Measurements from ENCODE around the gene PNMA6E. TPM values are rescaled to one million over a fixed set of nuclear protein-coding genes. Genes with fewer than 3 reads are reported as not detected.

PNMA6E gene
- total RNA-seq, 4 donors from 2014 or later: not detected

DNA sequence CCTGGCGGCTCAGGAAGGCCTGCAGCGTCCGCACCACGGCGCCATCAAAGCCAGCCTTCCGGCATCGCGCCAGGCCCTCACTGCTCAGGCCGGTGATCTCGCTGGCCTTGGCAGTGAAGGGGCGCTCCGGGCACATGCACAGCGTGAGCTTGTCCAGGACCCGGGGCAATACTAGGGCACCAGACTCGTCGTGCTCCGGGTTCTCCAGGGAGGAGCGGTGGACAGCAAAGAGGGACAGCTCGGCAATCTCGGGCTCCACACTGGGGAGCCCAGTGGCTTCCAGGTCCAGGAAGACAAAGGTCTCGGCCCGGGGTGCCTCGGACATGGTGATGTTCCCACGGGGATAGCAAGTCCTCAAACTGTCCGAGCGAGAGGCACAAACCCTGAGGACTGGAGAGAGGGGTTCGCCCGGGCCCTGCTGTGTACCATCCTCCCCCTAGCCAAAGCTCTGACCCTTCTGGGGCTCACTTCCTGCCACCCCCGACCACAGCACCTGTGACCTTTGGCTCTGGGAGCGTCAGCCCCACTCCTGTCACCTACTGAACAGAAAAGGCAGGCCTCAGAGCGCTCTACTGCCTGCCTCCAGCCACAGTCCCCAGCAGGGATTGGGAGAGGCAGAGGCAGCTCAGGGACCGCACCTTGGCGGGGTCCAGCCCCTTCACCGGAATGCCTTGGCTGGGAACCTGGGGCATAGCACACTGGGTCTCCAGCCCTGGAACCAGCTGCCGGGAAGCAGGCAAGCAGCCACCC, 44.1 kb upstream of the PNMA6E start:
- no peak for DNase-seq (ENCODE audit: low spot score in 2 of 2)
- Histone ChIP-seq H3K27me3 (no peaks in the 10 kb centered on the region), H3K4me1 (no peaks in the 10 kb centered on the region), H3K9me3 (no peaks in the 10 kb centered on the region), H3K27ac (no peak overlapping the region), H3K36me3 (peaks cover 0 to 22% (median 0%) of the 10 kb centered on the region in 3 donors), H3K4me3 (no peak overlapping the region)
- TF ChIP-seq EP300 (IDR thresholded peaks at IDR 0.05) (no peak), POLR2A (IDR thresholded peaks at IDR 0.05) (no peak)
- TF ChIP-seq, protein P1, sequence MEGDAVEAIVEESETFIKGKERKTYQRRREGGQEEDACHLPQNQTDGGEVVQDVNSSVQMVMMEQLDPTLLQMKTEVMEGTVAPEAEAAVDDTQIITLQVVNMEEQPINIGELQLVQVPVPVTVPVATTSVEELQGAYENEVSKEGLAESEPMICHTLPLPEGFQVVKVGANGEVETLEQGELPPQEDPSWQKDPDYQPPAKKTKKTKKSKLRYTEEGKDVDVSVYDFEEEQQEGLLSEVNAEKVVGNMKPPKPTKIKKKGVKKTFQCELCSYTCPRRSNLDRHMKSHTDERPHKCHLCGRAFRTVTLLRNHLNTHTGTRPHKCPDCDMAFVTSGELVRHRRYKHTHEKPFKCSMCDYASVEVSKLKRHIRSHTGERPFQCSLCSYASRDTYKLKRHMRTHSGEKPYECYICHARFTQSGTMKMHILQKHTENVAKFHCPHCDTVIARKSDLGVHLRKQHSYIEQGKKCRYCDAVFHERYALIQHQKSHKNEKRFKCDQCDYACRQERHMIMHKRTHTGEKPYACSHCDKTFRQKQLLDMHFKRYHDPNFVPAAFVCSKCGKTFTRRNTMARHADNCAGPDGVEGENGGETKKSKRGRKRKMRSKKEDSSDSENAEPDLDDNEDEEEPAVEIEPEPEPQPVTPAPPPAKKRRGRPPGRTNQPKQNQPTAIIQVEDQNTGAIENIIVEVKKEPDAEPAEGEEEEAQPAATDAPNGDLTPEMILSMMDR (IDR thresholded peaks at IDR 0.05): no peak
- WGBS, 2 donors: 60 to 91% methylated on average over 5 to 16 of the region's 35 CpGs

DNA sequence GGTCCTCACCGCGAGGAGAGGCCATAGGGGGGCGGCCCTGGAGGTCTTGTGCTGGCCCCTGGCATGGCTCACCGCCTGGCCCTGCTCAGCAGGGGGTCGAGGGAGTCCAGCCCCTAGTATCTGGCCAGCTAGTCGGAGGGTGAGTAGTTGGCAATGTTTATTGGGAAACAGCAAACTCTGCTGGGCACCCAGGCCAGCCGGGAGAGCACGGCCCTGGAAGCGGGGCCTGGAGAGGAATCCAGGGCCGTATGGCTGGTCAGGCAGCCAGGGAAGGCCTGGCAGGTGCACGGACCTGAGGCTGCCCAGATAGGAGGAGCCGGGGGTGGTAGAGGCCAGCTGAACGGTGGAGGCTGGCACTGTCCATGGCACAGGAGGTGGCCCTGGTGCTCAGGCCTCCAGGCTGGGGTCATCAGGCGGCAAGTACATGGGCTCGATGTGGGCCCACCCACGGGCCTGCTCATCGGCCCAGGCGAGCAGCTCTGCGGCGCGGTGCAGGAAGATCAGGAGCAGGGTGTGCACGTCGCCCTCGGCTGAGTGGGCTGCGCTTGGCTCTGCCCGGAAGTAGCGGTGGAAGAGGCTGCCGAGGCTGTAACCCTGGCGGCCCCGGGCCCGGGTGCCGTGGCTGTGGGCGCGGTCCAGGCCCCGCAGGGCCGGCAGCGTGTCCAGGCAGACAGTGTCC, 43.3 kb upstream of the PNMA6E start:
- peaks cover 0 to 14% (median 0%) of the 10 kb centered on the region in 3 donors for H3K36me3 ChIP-seq
- no peaks in the 10 kb centered on the region for H3K4me1 ChIP-seq
- no peak overlapping the region for H3K27ac ChIP-seq
- no peak for DNase-seq (ENCODE audit: low spot score in 2 of 2)
- TF ChIP-seq, protein P1 (IDR thresholded peaks at IDR 0.05): no peak
- TF ChIP-seq EP300 (IDR thresholded peaks at IDR 0.05): no peak
- TF ChIP-seq POLR2A (IDR thresholded peaks at IDR 0.05): no peak
- H3K9me3 ChIP-seq: no peaks in the 10 kb centered on the region
- no peaks in the 10 kb centered on the region for H3K27me3 ChIP-seq
- WGBS, 2 donors: 71 to 92% methylated on average over 11 to 19 of the region's 37 CpGs
- no peak overlapping the region for H3K4me3 ChIP-seq

DNA sequence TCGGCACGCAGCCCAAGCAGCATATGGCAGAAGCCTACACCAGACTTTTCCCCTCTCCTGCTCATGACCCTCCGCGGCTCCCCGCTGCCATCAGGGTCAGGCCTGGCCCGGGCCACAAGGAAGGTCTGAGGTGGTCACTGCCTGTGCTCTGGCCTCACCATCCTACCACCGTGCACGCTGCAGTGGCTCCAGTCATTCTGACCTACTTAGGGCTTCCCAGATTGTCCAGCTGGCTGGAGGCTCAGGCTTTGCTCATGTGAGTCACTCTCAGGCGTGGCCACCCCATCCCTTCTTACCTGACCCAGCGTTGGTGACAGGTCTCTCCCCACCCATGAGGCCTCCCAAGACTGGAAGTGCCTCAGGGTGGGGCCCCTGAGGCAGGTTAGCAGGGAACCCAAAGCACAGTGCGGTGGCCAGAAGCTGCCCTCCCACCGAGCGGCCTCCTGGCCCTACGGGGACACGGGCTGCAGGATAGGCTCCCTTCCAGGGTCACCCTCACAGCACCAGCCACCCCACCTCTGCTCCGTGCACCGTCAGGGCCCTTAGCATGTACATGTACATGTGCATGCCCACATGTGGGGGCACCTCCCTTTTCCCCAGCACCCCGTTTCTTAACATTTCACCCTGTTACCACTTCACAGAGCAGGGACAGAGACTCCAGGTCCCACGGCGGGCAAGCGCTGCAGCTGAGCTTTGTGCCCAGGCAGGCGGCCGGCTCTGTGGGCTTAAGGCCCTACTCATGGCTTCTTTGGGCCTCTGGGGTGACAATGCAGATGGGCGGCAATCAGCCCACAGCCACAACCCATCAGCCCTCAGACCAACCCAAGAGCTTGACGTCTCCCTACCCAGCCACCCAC, 42.6 kb upstream of the PNMA6E start:
- H3K27ac ChIP-seq: no peak overlapping the region
- DNase-seq (ENCODE audit: low spot score in 2 of 2): no peak
- H3K9me3 ChIP-seq: no peaks in the 10 kb centered on the region
- WGBS, 2 donors: 80 to 91% methylated on average over 18 to 24 of the region's 25 CpGs
- H3K27me3 ChIP-seq: no peaks in the 10 kb centered on the region
- TF ChIP-seq, protein P1 (IDR thresholded peaks at IDR 0.05): no peak
- TF ChIP-seq POLR2A (IDR thresholded peaks at IDR 0.05) (no peak), EP300 (IDR thresholded peaks at IDR 0.05) (no peak)
- H3K4me3 ChIP-seq: no peak overlapping the region
- peaks cover 0 to 8% (median 0%) of the 10 kb centered on the region in 3 donors for H3K36me3 ChIP-seq
- H3K4me1 ChIP-seq: no peaks in the 10 kb centered on the region

DNA sequence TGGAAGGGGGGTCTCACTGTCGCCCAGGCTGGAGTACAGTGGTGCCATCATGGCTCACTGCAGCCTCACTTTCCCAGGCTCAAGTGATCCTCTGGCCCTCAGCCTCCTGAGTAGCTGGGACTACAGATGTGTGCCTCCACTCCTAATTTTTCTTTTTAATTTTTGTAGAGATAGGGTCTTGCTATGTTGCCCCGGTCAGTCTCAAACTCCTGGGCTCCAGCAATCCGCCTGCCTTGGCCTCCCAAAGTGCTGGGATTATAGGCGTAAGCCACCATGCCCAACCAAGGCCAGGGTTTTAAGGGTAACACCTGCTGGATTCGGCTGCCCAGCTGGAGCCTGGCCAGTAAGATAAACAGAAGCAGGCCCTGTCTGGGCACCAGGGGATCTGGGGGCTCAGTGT, 41.3 kb upstream of the PNMA6E start:
- Histone ChIP-seq H3K4me1 (no peaks in the 10 kb centered on the region), H3K36me3 (peaks cover 0 to 7% (median 0%) of the 10 kb centered on the region in 3 donors), H3K4me3 (no peak overlapping the region), H3K27ac (no peak overlapping the region), H3K9me3 (no peaks in the 10 kb centered on the region), H3K27me3 (no peaks in the 10 kb centered on the region)
- TF ChIP-seq EP300 (IDR thresholded peaks at IDR 0.05) (no peak), POLR2A (IDR thresholded peaks at IDR 0.05) (no peak)
- TF ChIP-seq, protein P1 (IDR thresholded peaks at IDR 0.05): no peak
- WGBS, 2 donors: 74 to 77% methylated on average over 5 of the region's 5 CpGs
- DNase-seq (ENCODE audit: low spot score in 2 of 2): no peak
